GM12892 (cell line): ENCODE measurements around the gene FSTL4.

Experiments used
- DNase-seq: peaks from one replicate; pipeline ENCODE4 v3.0.0; 2011; ENCODE audit not compliant: insufficient read length
- FAIRE-seq: peaks from 2 replicates; lab custom pipeline; 2011; peaks lifted over from hg19 to GRCh38; lab: Jason Lieb, UNC
- POLR2A ChIP-seq: IDR thresholded peaks from 2 replicates; pipeline ENCODE4 v1.6.1; 2011; ENCODE audit warnings: low read depth, low read length, control low read depth
- POLR2AphosphoS5 ChIP-seq: IDR thresholded peaks from 2 replicates; pipeline ENCODE4 v1.6.1; 2011; ENCODE audit warnings: low read depth, low read length, control low read depth
- TAF1 ChIP-seq: IDR thresholded peaks from 2 replicates; pipeline ENCODE4 v1.6.1; 2011; ENCODE audit warnings: low read depth, mild to moderate bottlenecking, control low read depth, low read length, borderline replicate concordance

FSTL4 gene

GRCh38 chr5:133332439-133333024 lies 279.8 kb downstream of the FSTL4 start:
- DNase-seq, result no peak
- TF ChIP-seq POLR2A, result no peak
- TF ChIP-seq TAF1, result no peak
- no peak for TF ChIP-seq POLR2AphosphoS5
- FAIRE-seq, result no peak

DNA sequence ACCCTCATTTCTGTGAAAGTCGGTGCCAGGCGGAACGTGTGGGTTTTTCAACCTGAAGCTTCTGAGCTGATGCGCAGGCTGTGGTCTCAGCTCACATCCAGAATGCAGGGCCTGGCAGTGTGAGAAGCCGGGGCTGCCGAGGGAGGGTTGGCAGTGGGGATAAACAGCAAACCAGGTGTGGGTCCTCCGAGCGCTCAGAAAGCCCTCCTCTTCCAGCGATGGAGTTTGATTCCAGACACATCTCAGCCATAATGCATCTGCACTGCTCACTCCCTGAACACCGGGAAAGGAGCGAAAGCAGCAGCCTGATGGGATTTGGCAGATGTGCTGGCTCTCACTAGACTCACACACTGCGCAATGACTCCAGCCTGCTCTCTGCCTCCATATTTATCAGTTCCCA lies 280.4 kb downstream of the FSTL4 start:
- TF ChIP-seq POLR2AphosphoS5, result no peak
- TF ChIP-seq POLR2A, result no peak
- TF ChIP-seq TAF1, result no peak
- no peak for DNase-seq
- no peak for FAIRE-seq

DNA sequence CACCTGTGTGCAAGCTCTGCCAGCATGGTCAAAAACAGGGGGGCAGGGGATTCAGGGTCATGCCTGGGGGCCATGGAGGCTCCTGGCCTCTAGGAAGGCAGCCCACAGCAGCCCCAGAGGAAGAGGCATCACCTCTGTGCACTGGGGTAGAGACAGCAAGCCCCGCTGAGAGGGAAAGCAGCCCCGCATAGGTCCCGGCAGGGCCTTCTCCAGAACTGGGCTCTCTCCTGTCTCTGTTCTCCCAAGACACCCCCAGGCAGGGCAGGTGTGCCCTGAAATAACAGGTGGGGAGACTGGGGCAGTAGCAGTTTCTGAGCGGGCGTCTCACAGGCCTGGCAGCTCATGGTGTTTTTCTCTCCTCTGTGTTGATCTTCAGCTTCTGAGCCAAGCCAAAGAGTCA lies 281.4 kb downstream of the FSTL4 start:
- no peak for DNase-seq
- TF ChIP-seq POLR2A (no peak), POLR2AphosphoS5 (no peak), TAF1 (no peak)
- FAIRE-seq, result no peak

GRCh38 chr5:133328800-133329199 lies 283.5 kb downstream of the FSTL4 start:
- FAIRE-seq (no peak), DNase-seq (no peak)
- TF ChIP-seq POLR2AphosphoS5 (no peak), TAF1 (no peak), POLR2A (no peak)

- DNase-seq (no peak), FAIRE-seq (no peak)
- TF ChIP-seq TAF1 (no peak), POLR2AphosphoS5 (no peak), POLR2A (no peak)
Observed at GRCh38 chr5:133327946-133328401, 284.4 kb downstream of the FSTL4 start.

DNA sequence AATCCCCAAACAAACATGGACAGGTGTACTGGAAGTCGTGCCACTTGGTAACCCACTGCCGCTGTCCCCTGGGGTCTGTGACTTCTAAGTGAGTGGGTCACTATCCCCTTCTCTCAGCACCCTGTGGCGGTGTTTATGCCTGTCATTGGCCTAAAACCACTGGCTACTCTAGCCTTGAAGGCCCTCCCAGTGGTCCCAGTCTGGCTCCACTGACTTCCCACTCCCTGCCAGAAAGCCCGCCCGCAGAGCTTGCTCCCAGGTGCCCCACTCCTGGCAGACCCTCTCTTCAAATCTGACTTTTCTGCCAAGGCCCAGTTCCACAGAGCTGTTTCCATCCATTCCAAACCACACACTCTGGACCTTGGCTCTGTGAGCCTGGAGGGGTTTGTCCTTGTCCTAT lies 286.0 kb downstream of the FSTL4 start:
- no peak for TF ChIP-seq POLR2AphosphoS5
- TF ChIP-seq TAF1, result no peak
- TF ChIP-seq POLR2A, result no peak
- no peak for DNase-seq
- FAIRE-seq, result no peak

DNA sequence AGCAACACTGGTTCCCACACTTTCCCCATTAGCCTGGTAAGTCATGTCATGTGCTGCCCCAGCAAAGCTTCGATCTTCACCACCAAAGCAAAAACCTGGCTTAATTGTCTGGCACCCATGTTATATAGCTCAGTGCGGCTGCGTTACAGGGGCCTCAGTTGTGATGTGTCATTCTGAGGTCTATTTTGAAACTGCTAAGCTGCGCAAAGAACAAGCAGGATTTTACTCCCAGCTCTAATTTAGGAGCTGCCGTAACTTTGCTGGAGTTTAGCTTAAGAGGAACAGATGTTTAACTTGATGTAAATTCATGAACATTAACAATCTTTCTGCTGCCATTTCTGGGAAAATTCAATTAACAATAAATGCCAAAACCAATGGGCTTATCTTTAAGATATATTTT lies 286.5 kb downstream of the FSTL4 start:
- no peak for TF ChIP-seq POLR2A
- no peak for TF ChIP-seq TAF1
- no peak for TF ChIP-seq POLR2AphosphoS5
- FAIRE-seq, result no peak
- DNase-seq, result no peak

DNA sequence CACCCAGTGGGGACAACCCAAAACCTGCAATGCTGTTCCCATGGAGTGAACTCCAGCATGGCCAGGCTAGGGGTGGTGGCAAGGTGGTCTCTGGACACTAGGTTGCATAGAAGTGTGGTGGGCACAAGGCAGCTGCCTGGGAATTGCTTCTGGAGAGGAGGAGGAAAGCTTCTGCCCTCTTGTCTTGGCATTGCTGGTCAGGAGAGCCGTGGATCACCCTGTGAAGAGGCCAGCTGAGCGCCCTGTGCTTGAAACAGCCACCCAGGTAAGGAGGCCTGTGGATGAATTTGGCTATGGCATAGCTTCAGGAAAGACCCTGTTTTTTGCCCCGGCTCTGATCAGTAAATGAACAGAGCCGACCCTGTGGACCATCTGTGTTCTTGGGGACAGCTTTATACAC lies 287.4 kb downstream of the FSTL4 start:
- FAIRE-seq (no peak), DNase-seq (no peak)
- TF ChIP-seq POLR2AphosphoS5 (no peak), POLR2A (no peak), TAF1 (no peak)

- peak; percentile 67 for FAIRE-seq
- TF ChIP-seq POLR2A (no peak), POLR2AphosphoS5 (no peak), TAF1 (no peak)
- DNase-seq, result no peak
Observed at GRCh38 chr5:133323494-133324457, 288.6 kb downstream of the FSTL4 start.

- FAIRE-seq (peak; percentile 65), DNase-seq (no peak)
- TF ChIP-seq POLR2A (no peak), POLR2AphosphoS5 (no peak), TAF1 (no peak)
Observed at GRCh38 chr5:133322743-133323142, 289.6 kb downstream of the FSTL4 start.

GRCh38 chr5:133321833-133322420 lies 290.4 kb downstream of the FSTL4 start:
- FAIRE-seq, result peak; percentile 88
- TF ChIP-seq TAF1 (no peak), POLR2A (no peak), POLR2AphosphoS5 (no peak)
- DNase-seq, result peak; percentile 32

GRCh38 chr5:133321286-133321832 lies 291.0 kb downstream of the FSTL4 start:
- DNase-seq (no peak), FAIRE-seq (no peak)
- TF ChIP-seq POLR2AphosphoS5, result no peak
- no peak for TF ChIP-seq POLR2A
- no peak for TF ChIP-seq TAF1
